ENCODE measurements around the gene C19orf53. TPM values are rescaled to one million over a fixed set of nuclear protein-coding genes. Genes with fewer than 3 reads are reported as not detected.

The C19orf53 gene
- total RNA-seq, 1 experiment from 2014 or later, result 222 TPM

DNA sequence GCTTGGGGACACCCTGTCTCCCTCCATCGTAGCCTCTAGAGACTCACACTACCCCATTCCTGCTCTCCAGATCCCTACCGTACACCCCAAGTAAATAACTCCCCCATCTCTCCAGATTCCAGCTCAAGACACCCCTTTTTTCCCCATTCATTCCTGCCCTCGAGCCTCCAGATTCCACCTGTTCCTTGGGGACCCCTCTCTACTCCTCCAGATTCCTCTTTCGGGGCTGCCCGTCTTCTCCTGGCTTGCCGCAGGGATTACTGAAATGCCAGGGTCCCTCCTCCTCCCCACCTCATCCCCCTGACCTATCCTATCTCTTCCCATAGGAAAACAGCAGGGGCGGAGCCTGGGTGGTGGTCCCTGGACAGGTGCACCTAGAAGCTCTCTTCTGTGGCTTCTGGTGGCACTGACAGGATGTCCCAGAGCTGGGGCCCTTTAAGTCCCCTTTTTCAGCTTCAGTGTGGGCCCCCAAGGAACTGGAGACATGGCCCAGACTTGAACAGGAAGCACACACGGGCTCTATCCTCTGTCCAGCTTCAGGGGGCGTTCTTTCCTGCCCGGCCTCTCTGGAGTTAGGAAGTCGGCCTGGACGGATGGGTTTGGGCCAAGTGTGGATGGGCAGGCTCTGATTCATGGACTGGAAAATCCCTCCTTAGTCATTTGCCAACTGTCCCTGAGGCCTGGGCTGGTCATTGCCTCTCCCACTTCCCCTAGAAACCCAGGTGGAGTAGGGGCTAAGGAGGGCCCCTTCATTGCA is 22.2 kb downstream of the C19orf53 start:
- DNase-seq (ENCODE audit: low spot score), result peak; percentile 99

DNA sequence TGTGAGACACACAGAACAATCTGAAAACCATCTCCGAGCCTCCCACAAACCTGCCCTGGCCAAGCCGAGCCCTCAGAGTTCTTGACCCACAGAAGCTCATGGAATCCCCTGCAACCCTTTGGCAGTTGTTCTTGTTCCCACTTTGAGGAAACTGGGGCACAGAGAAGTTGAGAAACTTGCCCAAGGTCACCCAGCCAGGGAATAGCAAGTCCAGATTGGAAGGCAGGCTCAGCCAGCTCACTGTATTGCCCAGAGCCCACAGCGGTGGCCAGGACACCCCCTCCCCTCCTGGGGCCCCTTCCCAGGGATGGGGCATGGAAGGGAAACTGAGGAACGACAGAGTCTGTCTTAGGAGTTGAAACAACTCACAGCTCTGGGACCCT is 22.8 kb downstream of the C19orf53 start:
- DNase-seq (ENCODE audit: low spot score), result no peak

DNA sequence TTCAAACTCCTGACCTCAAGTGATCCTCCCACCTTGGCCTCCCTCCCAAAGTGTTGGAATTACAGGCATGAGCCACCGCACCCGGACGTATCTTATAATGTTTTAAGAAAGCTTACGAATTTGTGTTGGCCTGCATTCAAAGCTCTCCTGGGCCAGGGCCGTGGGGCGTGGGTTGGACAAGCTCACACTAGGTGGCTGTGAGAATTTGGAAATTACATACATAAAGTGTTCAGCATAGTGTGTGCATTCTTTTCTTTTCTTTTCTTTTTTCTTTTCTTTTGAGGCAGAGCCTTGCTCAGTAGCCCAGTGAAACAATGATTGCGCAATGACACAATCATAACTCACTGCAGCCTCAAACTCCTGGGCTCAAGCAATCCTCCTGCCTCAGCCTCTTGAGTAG is 23.6 kb downstream of the C19orf53 start:
- peak; percentile 74 for DNase-seq (ENCODE audit: low spot score)

DNA sequence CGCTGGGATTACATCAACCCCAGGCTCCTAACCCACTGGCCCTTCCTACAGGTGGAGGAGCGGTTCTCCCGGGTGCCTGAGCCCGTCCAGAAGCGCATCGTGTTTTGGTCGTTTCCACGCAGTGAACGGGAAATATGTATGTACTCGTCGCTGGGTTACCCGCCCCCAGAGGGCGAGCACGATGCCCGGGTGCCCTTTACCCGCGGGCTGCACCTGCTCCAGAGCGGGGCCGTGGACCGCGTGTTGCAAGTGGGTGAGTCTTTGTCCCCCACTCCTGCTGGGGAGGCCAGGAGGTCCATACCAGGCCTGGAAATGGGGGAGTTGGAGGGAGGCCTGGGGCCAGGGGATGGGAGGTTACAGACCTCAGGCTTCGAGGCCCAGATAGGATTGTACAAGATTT is 25.4 kb downstream of the C19orf53 start:
- no peak for DNase-seq (ENCODE audit: low spot score)

DNA sequence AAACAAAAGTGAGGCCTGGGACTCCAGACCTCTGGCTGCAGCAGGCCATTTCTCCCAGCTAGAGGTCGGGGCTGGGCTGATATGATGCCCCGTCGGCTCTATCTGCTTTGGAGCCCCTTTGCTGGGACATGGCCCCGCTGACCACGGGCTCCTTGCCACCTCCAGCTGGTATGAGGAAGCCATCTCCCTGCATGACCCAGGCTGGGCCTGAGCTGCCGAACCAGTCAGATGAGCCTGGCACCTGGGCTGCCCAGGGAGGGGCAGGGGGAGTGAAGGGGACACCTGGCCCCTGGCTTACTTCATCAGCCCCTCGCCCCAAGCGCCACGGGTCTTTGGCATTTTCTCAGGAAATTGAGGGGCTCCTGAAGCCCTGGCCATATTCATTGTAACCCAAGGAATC is 28.8 kb downstream of the C19orf53 start:
- DNase-seq (ENCODE audit: low spot score), result no peak

DNA sequence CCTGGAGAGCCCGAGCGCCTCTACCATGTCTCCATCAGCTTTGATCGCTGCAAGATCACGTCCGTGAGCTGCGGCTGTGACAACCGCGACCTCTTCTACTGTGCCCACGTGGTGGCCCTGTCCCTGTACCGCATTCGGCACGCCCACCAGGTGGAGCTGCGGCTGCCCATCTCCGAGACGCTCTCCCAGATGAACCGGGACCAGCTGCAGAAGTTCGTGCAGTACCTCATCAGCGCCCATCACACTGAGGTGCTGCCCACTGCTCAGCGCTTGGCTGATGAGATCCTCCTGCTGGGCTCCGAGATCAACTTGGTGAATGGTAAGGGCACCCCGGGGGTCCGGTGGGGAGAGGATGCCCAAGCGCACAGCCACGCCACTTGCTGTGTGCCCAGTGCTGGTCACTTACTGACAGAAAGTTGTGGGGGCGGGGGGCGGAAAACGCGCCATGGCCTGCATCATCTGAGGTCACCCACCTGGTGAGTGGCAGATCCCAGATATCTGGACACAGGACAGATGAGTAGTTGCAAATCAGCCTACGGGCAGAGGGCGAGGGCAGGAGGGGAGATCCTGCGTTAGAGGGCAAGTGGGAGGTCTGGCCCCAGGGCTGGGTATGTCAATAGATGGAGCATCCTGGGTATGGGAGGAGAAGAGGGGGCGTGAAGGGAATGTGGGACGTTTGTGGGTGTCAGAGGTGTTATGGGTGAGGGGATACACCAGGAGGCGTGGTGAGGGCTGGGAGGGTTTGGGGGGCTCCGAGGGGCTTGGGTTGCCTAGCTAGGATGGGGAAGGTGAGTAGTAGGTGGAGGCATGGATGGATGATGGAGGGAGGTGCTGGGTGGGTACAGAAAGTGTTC is 30.8 kb downstream of the C19orf53 start:
- no peak for DNase-seq (ENCODE audit: low spot score)

DNA sequence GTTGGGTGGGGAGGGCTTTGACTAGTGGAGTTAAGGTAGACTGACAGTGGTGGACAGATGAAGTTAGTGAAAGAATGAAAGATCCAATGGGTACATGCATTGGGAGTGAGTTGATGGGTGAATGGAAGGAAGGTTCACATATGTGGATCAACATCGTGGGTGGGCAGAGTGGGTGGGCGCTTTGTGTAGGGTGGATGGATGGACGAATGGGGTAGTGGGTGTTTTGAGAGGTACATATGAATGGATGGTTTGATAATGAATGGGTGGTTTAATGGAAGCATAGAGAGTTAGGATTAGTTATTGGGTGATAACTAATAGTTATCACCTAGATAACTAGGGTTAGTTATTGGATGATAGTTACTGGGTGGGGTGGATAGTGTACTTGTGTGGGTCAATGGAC is 32.5 kb downstream of the C19orf53 start:
- DNase-seq (ENCODE audit: low spot score), result no peak

DNA sequence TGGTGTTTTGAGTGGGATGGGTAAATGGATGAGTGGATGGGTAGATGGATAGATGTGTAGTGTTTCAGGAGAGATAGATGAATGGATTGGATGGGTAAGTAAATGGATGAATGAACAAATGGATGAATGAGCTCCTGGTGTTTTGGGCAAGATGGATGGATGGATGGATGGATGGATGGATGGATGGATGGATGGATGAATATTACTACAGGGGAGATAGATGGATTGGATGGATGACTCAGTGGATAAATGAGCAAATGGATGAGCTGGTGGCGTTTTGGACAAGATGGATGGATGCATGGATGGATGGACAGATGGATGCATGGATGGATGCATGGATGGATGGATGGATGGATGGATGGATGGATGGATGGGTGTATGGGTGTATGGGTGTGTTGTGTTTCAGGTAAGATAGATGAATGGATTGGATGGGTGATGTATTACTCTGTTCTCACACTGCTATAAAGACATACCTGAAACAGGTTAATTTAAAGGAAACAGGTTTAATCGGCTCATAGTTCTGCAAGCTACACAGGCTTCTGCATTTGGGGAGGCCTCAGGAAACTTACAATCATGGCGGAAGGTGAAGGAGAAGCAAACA is 33.3 kb downstream of the C19orf53 start:
- DNase-seq (ENCODE audit: low spot score), result no peak

DNA sequence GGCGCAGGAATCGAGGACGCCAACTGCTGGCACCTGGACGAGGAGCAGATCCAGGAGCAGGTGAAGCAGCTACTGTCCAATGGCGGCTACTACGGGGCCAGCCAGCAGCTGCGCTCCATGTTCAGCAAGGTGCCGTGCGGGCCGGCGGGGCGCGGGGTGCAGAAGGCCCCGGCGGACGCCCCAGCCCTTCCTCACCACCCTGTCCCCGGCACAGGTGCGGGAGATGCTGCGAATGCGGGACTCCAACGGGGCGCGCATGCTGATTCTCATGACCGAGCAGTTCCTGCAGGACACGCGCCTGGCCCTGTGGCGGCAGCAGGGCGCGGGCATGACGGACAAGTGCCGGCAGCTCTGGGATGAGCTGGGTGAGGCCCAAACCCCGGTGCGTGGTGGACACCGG is 34.6 kb downstream of the C19orf53 start:
- DNase-seq (ENCODE audit: low spot score), result no peak

GRCh38 chr19:13812544-13812943 is 38.3 kb downstream of the C19orf53 start:
- no peak for DNase-seq (ENCODE audit: low spot score)

GRCh38 chr19:13813147-13813546 is 38.9 kb downstream of the C19orf53 start:
- DNase-seq (ENCODE audit: low spot score), result no peak

GRCh38 chr19:13814550-13814949 is 40.3 kb downstream of the C19orf53 start:
- DNase-seq (ENCODE audit: low spot score), result no peak

DNA sequence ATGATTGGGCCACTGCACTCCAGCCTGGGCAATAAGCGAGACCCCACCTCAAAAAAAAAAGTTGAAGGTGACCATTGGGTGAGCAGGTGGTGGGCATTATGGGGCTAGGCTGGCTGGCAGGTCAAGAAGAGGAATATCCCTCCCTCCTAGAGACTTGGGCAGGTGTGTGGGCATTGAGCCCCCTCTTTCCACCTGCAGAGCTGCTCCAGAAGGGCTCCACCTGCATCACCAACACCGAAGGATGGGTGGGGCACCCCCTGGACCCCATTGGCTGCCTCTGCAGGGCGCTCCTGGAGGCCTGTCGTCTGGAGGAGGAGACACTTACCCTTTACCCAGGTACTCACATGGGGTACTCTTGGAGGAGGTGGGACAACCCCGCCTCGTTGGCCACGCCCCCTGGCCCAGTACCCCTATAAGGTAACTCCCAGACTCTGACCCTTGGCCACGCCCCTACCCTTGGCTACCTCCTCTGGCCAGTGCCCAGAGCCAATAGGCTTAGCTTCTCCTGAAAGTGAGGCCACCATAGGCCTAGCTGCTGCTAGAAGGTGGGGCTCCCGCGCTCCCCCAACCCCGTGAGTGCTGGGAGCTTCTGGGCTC is 42.9 kb downstream of the C19orf53 start:
- no peak for DNase-seq (ENCODE audit: low spot score)

- DNase-seq (ENCODE audit: low spot score), result no peak
Observed at GRCh38 chr19:13817615-13818371, 43.5 kb downstream of the C19orf53 start.

GRCh38 chr19:13819238-13819637 is 45.0 kb downstream of the C19orf53 start:
- no peak for DNase-seq (ENCODE audit: low spot score)

- DNase-seq (ENCODE audit: low spot score), result no peak
Observed at GRCh38 chr19:13821292-13821691, 47.0 kb downstream of the C19orf53 start.

GRCh38 chr19:13823256-13823655 is 49.0 kb downstream of the C19orf53 start:
- no peak for DNase-seq (ENCODE audit: low spot score)

DNA sequence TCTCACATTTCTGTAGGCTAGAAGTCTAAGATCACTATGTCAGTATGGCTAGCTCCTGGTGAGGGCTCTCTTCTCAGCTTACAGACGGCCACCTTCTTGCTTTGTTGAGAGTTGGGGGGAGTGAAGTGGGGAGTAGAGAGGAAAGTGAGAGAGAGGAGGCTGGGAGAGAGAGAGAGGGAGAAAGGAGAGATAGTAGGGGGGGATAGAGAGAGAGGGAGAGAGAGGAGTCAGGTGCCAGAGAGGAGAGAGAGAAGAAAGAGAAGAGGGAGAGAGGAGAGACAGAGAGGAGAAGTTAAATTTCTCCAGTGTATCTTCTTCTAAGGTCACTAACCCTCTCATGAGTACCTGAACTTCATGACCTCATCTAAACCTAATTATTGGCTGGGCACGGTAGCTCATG is 49.6 kb downstream of the C19orf53 start:
- DNase-seq (ENCODE audit: low spot score), result no peak

- DNase-seq (ENCODE audit: low spot score), result no peak
Observed at GRCh38 chr19:13824703-13825102, 50.4 kb downstream of the C19orf53 start.

DNA sequence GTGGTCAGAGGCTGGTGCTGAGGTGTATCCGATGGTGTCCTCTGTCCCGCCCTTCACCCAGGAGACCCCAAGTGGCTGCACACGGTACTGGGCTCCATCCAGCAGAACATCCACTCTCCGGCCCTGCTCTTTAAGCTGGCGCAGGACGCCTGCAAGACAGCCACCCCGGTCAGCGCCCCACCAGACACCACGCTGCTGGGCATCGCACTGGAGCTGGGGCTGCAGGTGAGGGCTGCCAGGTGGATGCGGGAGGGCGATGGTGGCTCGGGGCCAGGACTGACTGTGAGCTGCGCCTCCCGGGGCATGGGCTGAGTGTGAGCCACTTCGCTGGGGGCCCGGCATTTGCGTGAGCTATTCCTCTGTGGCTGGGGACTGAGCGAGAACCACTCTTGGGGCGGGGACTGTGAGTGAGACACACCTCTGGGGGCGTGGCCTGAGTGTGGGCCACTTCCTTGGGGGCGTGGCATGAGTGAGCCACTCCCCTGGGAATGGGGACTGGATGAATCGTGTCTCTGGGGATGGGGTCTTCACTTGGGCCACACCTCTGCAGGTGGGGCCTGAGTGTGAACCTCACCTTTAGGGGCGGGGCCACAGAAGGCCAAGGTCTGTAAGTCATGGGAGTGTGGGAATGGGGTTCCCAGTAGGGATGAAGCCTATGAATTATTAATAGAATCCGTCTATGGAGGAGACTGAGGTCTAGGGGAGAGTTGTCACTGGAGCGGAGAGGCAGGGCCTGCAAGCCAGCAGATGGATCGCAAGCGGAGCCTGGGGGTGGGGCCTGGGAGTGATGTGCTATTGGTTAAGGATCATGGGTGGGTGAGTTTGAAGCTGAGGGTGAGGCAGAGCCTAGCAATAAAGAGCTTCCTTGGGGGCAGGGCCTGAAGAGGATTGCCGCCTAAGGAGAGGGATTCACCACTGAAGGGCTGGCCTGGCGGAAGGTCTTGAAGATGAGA is 51.5 kb downstream of the C19orf53 start:
- DNase-seq (ENCODE audit: low spot score), result peak; percentile 59

All from A172 (cell line).